Measurements from ENCODE around the gene ATP5PO. TPM values are rescaled to one million over a fixed set of nuclear protein-coding genes. Genes with fewer than 3 reads are reported as not detected.

Gene ATP5PO
- total and polyA plus RNA-seq, 2 of the 8 experiments (the other 6 are each of a cell fraction or from before 2014, with no cell fraction given), result 251 to 267 TPM

DNA sequence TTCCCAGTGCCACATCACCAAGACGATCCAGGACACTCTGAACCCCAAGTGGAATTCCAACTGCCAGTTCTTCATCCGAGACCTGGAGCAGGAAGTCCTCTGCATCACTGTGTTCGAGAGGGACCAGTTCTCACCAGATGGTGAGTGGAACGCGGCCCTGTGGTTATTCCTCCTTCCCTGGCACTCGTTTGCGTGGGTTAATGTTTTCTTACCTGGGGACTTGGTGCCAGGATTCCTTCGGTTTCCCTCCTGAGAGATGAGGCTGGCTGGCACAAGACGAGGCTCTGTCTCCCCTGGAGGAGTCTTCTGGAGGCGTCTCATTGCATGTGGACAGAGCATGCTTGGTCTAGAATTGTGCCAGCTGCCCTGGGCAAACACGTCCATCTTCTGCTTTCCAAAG lies 29.3 kb downstream of the ATP5PO start:
- no peak overlapping the region for H2BK5ac ChIP-seq (ENCODE audit: low read depth, low read length)
- H2BK15ac ChIP-seq (ENCODE audit: low read length), result no peak overlapping the region
- ChIA-PET CTCF (ENCODE audit: partially characterized antibody) (interaction anchor here (0.5 kb wide), 1 partner anchor 449 kb away, joined by 3 read pairs; no protein-coding TSS in a partner anchor), POLR2A (ENCODE audit: partially characterized antibody) (no interaction called here)
- DNase-seq (ENCODE audit: low read depth in 1 of 2, low spot score in 2 of 2), result no peak
- H2AK5ac ChIP-seq (ENCODE audit: low read depth, low read length), result no peak overlapping the region
- no peaks in the 10 kb centered on the region for H3K27me3 ChIP-seq (replicated peaks in 1 of 4; ENCODE audit: control insufficient read depth in 3 of 4, extremely low read depth in 1 of 4, insufficient read depth in 3 of 4, low read length in 3 of 4)
- H3K18ac ChIP-seq (ENCODE audit: extremely low read depth, low read length), result no peak overlapping the region
- H3K56ac ChIP-seq (replicated peaks; ENCODE audit: insufficient read length, low read depth, low read length), result no peak overlapping the region
- H4K5ac ChIP-seq (ENCODE audit: insufficient read length, low read depth, low read length), result no peak overlapping the region
- H3K79me2 ChIP-seq (ENCODE audit: control insufficient read depth in 1 of 2, insufficient read depth in 2 of 2, low read length in 2 of 2), result no peaks in the 10 kb centered on the region
- FAIRE-seq, result no peak
- H3K4ac ChIP-seq (replicated peaks; ENCODE audit: insufficient read length, low read depth, low read length), result no peak overlapping the region
- H4K20me1 ChIP-seq (replicated peaks in 1 of 2; ENCODE audit: control insufficient read depth in 1 of 2, insufficient read depth in 2 of 2, low read length in 2 of 2), result no peaks in the 10 kb centered on the region
- no peak overlapping the region for H3K14ac ChIP-seq (ENCODE audit: insufficient read length)
- H2BK12ac ChIP-seq (ENCODE audit: low read depth, low read length), result no peak overlapping the region
- H3K4me3 ChIP-seq (ENCODE audit: extremely low read depth in 1 of 4, insufficient read depth in 2 of 4, low read depth in 3 of 4, low read length in 4 of 4), result no peak overlapping the region
- H4K91ac ChIP-seq (replicated peaks; ENCODE audit: insufficient read length, low read length), result no peak overlapping the region
- TF ChIP-seq KDM1A (IDR thresholded peaks at IDR 0.05; ENCODE audit: borderline replicate concordance, low read length), result no peak
- TF ChIP-seq CREB1 (IDR thresholded peaks at IDR 0.05), result no peak
- TF ChIP-seq POLR2A (IDR thresholded peaks at IDR 0.05; ENCODE audit: control extremely low read depth in 1 of 2, low read depth in 2 of 2, low read length in 2 of 2), result no peak
- TF ChIP-seq RAD21 (IDR thresholded peaks at IDR 0.05 in 1 of 2, conservative IDR thresholded peaks at IDR 0.05 in 1 of 2; ENCODE audit: low read depth in 2 of 2, low read length in 2 of 2), result no peak
- TF ChIP-seq, protein P1, sequence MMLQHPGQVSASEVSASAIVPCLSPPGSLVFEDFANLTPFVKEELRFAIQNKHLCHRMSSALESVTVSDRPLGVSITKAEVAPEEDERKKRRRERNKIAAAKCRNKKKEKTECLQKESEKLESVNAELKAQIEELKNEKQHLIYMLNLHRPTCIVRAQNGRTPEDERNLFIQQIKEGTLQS (IDR thresholded peaks at IDR 0.05; ENCODE audit: insufficient read depth, low read depth, low read length), result no peak
- no peak for TF ChIP-seq NRF1 (IDR thresholded peaks at IDR 0.05; ENCODE audit: low read depth, low read length)
- no peak for TF ChIP-seq BACH1 (IDR thresholded peaks at IDR 0.05; ENCODE audit: low read length)
- no peak for TF ChIP-seq CHD2 (IDR thresholded peaks at IDR 0.05; ENCODE audit: low read length)
- no peak for TF ChIP-seq BRCA1 (IDR thresholded peaks at IDR 0.05; ENCODE audit: low read depth, low read length)
- TF ChIP-seq EP300 (IDR thresholded peaks at IDR 0.05; ENCODE audit: borderline replicate concordance in 1 of 2, low read depth in 2 of 2, low read length in 2 of 2), result no peak
- no peak for TF ChIP-seq SP2 (IDR thresholded peaks at IDR 0.05; ENCODE audit: low read length)
- TF ChIP-seq GABPA (IDR thresholded peaks at IDR 0.05; ENCODE audit: borderline replicate concordance, insufficient read depth, low read length), result no peak
- no peak for TF ChIP-seq CHD1 (IDR thresholded peaks at IDR 0.05; ENCODE audit: low read depth, low read length)
- TF ChIP-seq NANOG (IDR thresholded peaks at IDR 0.05; ENCODE audit: insufficient read depth, low read depth, low read length, poor library complexity, severe bottlenecking), result no peak
- no peak for TF ChIP-seq TEAD4 (IDR thresholded peaks at IDR 0.05; ENCODE audit: low read depth, low read length)
- no peak overlapping the region for H3K23ac ChIP-seq (ENCODE audit: insufficient read length)
- H3K23me2 ChIP-seq (ENCODE audit: low read depth, low read length), result no peaks in the 10 kb centered on the region
- no peak overlapping the region for H3K9ac ChIP-seq (replicated peaks in 1 of 4; ENCODE audit: extremely low read depth in 1 of 4, low read depth in 3 of 4, low read length in 3 of 4)
- H4K8ac ChIP-seq (ENCODE audit: extremely low read depth, insufficient read depth, low read length), result no peak overlapping the region
- no peak overlapping the region for H2AFZ ChIP-seq (ENCODE audit: low read length)
- H3K9me3 ChIP-seq (ENCODE audit: insufficient read depth in 2 of 2, low read depth in 1 of 2, low read length in 1 of 2), result no peaks in the 10 kb centered on the region
- H3K36me3 ChIP-seq (ENCODE audit: control insufficient read depth in 2 of 4, insufficient read depth in 4 of 4, low read length in 3 of 4), result no peaks in the 10 kb centered on the region
- no peak overlapping the region for H2BK20ac ChIP-seq (ENCODE audit: low read length)
- H2BK120ac ChIP-seq (replicated peaks; ENCODE audit: low read depth, low read length), result no peak overlapping the region
- 88% methylated on average over 11 of the region's 11 CpGs; no CpG with 5 or more reads in 1 of the 2 experiments for WGBS, 2 experiments (ENCODE audit: extremely low coverage in 1 of 2, insufficient coverage in 1 of 2, insufficient read length in 1 of 2, insufficient replicate concordance in 2 of 2, low coverage in 1 of 2, low lambda C conversion rate in 2 of 2, missing lambda C conversion rate in 1 of 2)
- peaks cover 0 to 6% (median 4%) of the 10 kb centered on the region in 4 experiments; a peak in 2 of 7 replicates for H3K4me1 ChIP-seq (replicated peaks in 1 of 4; ENCODE audit: control insufficient read depth in 3 of 4, insufficient read depth in 4 of 4, low read length in 3 of 4)
- H3K79me1 ChIP-seq (ENCODE audit: low read depth, low read length), result no peaks in the 10 kb centered on the region
- H3K27ac ChIP-seq (ENCODE audit: low read depth, low read length), result no peak overlapping the region
- H3K4me2 ChIP-seq (ENCODE audit: insufficient read depth in 1 of 2, low read depth in 2 of 2, low read length in 2 of 2), result no peak overlapping the region
